ENCODE measurements around the gene GPR89A.
"Not testable (repeated sequence)": the region's sequence is repeated elsewhere in the genome, so short reads cannot be mapped to it uniquely, and the experiment has no call there.

- not testable (repeated sequence) for TF ChIP-seq CTCF (IDR thresholded peaks at IDR 0.05 in 2 of 3, conservative IDR thresholded peaks at IDR 0.05 in 1 of 3; ENCODE audit: control insufficient read depth in 2 of 3, extremely low read depth in 1 of 3, insufficient read depth in 1 of 3, low read depth in 3 of 3, low read length in 3 of 3); EGR1 (IDR thresholded peaks at IDR 0.05; ENCODE audit: borderline replicate concordance in 1 of 2, low read depth in 2 of 2, low read length in 2 of 2)
These were observed 78.3 kb downstream of the GPR89A start for GRCh38 chr1:145686078-145686477.

All from GM12878 (cell line).